Activated CD8-positive, alpha-beta T cell treated with anti-CD3 and anti-CD28 coated beads, Interleukin-2, amount 10 ng/mL, durations not matched to agents 7 days and 5 days (primary cell): Measurements from ENCODE around the gene CCDC9. TPM values are rescaled to one million over a fixed set of nuclear protein-coding genes. Genes with fewer than 3 reads are reported as not detected.

Source experiments
- microRNA-seq: library from miRNA; unstranded; fragments of <30 nt; microRNA quantifications from one replicate; pipeline ENCODE4 v1.2.0, GENCODE V29; 2022
- total RNA-seq, 2 experiments: library from RNA; stranded (reverse); gene quantifications; one replicate each; pipeline ENCODE4 v1.2.3, GENCODE V29; 2021

Gene CCDC9
- total RNA-seq, 2 experiments from 2014 or later: 30.0 to 32.1 TPM

Small RNAs within 50 kb of the gene (microRNA-seq; reads per million reads assigned to microRNA genes)
- gene MIR3190: not detected
- gene MIR3191: not detected

Other genes starting within 250 kb of the CCDC9 start
- gene NPAS1, start 236.7 kb upstream of the CCDC9 start, total RNA-seq: not detected
- gene TMEM160, start 207.9 kb upstream of the CCDC9 start, total RNA-seq: 10 to 100 TPM; 74.4 to 76.8 TPM
- gene ZC3H4, start 142.7 kb upstream of the CCDC9 start, total RNA-seq: 100 to 1,000 TPM; 102 TPM
- 100 to 1,000 TPM; 165 to 175 TPM for gene SAE1, start 125.7 kb upstream of the CCDC9 start, total RNA-seq
- 10 to 100 TPM; 15.7 to 16.8 TPM for gene BBC3, start 25.3 kb upstream of the CCDC9 start, total RNA-seq
- 10 to 100 TPM; 12.9 to 14.3 TPM for gene INAFM1, start 18.4 kb downstream of the CCDC9 start, total RNA-seq
- 1 to 10 TPM; 1.0 to 1.8 TPM for gene C5AR1, start 53.3 kb downstream of the CCDC9 start, total RNA-seq
- under 1 TPM; 0.05 to 0.21 TPM for gene C5AR2, start 75.7 kb downstream of the CCDC9 start, total RNA-seq
- gene DHX34, start 92.8 kb downstream of the CCDC9 start, total RNA-seq: 10 to 100 TPM; 12.6 to 13.1 TPM
- not detected for gene MEIS3, start 163.0 kb downstream of the CCDC9 start, total RNA-seq
- gene SLC8A2, start 215.4 kb downstream of the CCDC9 start, total RNA-seq: under 1 TPM; 0.05 to 0.44 TPM
- 10 to 100 TPM; 12.6 to 13.0 TPM for gene KPTN, start 227.7 kb downstream of the CCDC9 start, total RNA-seq